Hepatocyte (in vitro differentiated cells): ENCODE results near the gene SRD5A1.

Source experiments
- CTCF ChIP-seq: fragments of 200-600 bp; sonication (generic); IDR thresholded peaks from 2 replicates; pipeline ENCODE4 v1.5.1; 2016; ENCODE audit warnings: antibody characterized with exemption, mild to moderate bottlenecking; ENCODE audit not compliant: poor library complexity
- EZH2 ChIP-seq: fragments of 200-600 bp; sonication (generic); IDR thresholded peaks from 2 replicates; pipeline ENCODE4 v1.6.1; 2016; ENCODE audit warnings: antibody characterized with exemption, mild to moderate bottlenecking, borderline replicate concordance
- EZH2phosphoT487 ChIP-seq: fragments of 200-600 bp; sonication (generic); IDR thresholded peaks from one replicate; pipeline ENCODE4 v1.6.1; 2018; ENCODE audit warnings: antibody characterized with exemption, mild to moderate bottlenecking, low read depth, moderate library complexity; ENCODE audit not compliant: unreplicated experiment, severe bottlenecking

- TF ChIP-seq CTCF: no peak
- no peak for TF ChIP-seq EZH2
- no peak for TF ChIP-seq EZH2phosphoT487
These were observed 22.2 kb downstream of the SRD5A1 start for GRCh38 chr5:6655432-6655831.
